Tibial artery (tissue), 4 donors: ENCODE measurements around the gene DBNL.
A peak's percentile ranks its signal among the peaks of the same experiment; 100 is the strongest.

Source experiments
- DNase-seq, 2 donors: peaks; one replicate each; pipeline ENCODE4 v3.0.0-alpha.2; 2019
- H3K27ac ChIP-seq, 2 donors: fragments of 200-600 bp; sonication (generic) in 1 of 2; 1 replicate in 1 of 2; 2 replicates in 1 of 2; pipeline ENCODE4 v1.5.1; 2018 to 2019; ENCODE audit warnings: mild to moderate bottlenecking in 1 of 2
- H3K27me3 ChIP-seq, 2 donors: fragments of 200-600 bp; sonication (generic) in 1 of 2; one replicate each; pipeline versions ENCODE4 v1.5.1 to v1.6.0; 2016 to 2019
- H3K36me3 ChIP-seq, 3 donors: fragments of 200-600 bp; sonication (generic) in 2 of 3; one replicate each; pipeline ENCODE4 v1.5.1; 2016 to 2019; ENCODE audit warnings: mild to moderate bottlenecking in 2 of 3
- H3K4me1 ChIP-seq, 4 donors: fragments of 200-600 bp; sonication (generic) in 2 of 4; 1 replicate in 3 of 4; 2 replicates in 1 of 4; pipeline ENCODE4 v1.5.1; 2016 to 2019
- H3K4me3 ChIP-seq, 2 donors: fragments of 200-600 bp; sonication (generic) in 1 of 2; 1 replicate in 1 of 2; 2 replicates in 1 of 2; pipeline ENCODE4 v1.5.1; 2018 to 2019; ENCODE audit warnings: mild to moderate bottlenecking in 2 of 2
- H3K9me3 ChIP-seq, 3 donors: fragments of 200-600 bp; sonication (generic) in 1 of 3; one replicate each; pipeline ENCODE4 v1.5.1; 2016 to 2019
- CTCF ChIP-seq, 2 experiments: fragments of 200-600 bp in 1 of 2; fragments of 450-650 bp in 1 of 2; IDR thresholded peaks; one replicate each; pipeline ENCODE4 v1.5.1; 2017 to 2019; ENCODE audit warnings: antibody characterized with exemption in 2 of 2, mild to moderate bottlenecking in 1 of 2, moderate library complexity in 1 of 2
- intact Hi-C: fragments of 100-400 bp; cut with DNase I; formaldehyde crosslinking; loops from one replicate; pipeline ENCODE4 v1.15.0; 2023; ENCODE audit warnings: low total_unique reads

DBNL gene

GRCh38 chr7:44103923-44104859 is 59.7 kb downstream of the DBNL start, which contains the start of gene AEBP1:
Gene AEBP1 (plus strand): TSS chr7:44104345. CDS start chr7:44104666, 321 bp downstream.
- H3K4me1 ChIP-seq: peaks cover 12 to 99% (median 82%) of the 10 kb centered on the region in 4 donors
- peaks cover 3 to 26% (median 23%) of the 10 kb centered on the region in 3 donors for H3K36me3 ChIP-seq
- no peak for TF ChIP-seq CTCF (IDR thresholded peaks at IDR 0.05)
- H3K4me3 ChIP-seq: peak within 1 kb of the TSS; percentile 52 to 58
- DNase-seq: peak in 1 of 2 donors; percentile 77
- no peaks in the 10 kb centered on the region for H3K9me3 ChIP-seq
- H3K27ac ChIP-seq: peak within 1 kb of the TSS; percentile 98 to 100
- intact Hi-C loops: loop anchor here (2.0 kb wide), 1 partner anchor 21 kb away; the partner anchor contains the start of gene POLM
- H3K27me3 ChIP-seq: no peaks in the 10 kb centered on the region

- Histone ChIP-seq H3K36me3 (peaks cover 8 to 35% (median 33%) of the 10 kb centered on the region in 3 donors), H3K9me3 (no peaks in the 10 kb centered on the region), H3K4me3 (peak overlapping the region; percentile 52 to 58), H3K27me3 (no peaks in the 10 kb centered on the region), H3K4me1 (peaks cover 12 to 99% (median 84%) of the 10 kb centered on the region in 4 donors), H3K27ac (peak overlapping the region; percentile 98 to 100)
- peak; percentile 81 to 93 for DNase-seq
- intact Hi-C loops: loop anchor here (2.0 kb wide), 1 partner anchor 22 kb away; the partner anchor contains the start of gene POLM
- TF ChIP-seq CTCF (IDR thresholded peaks at IDR 0.05): no peak
Observed at GRCh38 chr7:44104860-44105771, 60.6 kb downstream of the DBNL start.

GRCh38 chr7:44105832-44106231 is 61.3 kb downstream of the DBNL start:
- Histone ChIP-seq H3K4me3 (peak overlapping the region; percentile 52 to 58), H3K4me1 (peaks cover 12 to 99% (median 84%) of the 10 kb centered on the region in 4 donors), H3K27ac (peak overlapping the region; percentile 98 to 100), H3K9me3 (no peaks in the 10 kb centered on the region), H3K36me3 (peaks cover 15 to 42% (median 40%) of the 10 kb centered on the region in 3 donors), H3K27me3 (no peaks in the 10 kb centered on the region)
- no peak for DNase-seq
- intact Hi-C loops: loop anchor here (2.0 kb wide), 1 partner anchor 23 kb away; the partner anchor contains the start of gene POLM
- TF ChIP-seq CTCF (IDR thresholded peaks at IDR 0.05): no peak

GRCh38 chr7:44106311-44107065 is 62.0 kb downstream of the DBNL start:
- H3K4me3 ChIP-seq: peak overlapping the region; percentile 52 to 58
- intact Hi-C loops: no loop called here
- no peaks in the 10 kb centered on the region for H3K9me3 ChIP-seq
- peaks cover 21 to 49% (median 46%) of the 10 kb centered on the region in 3 donors for H3K36me3 ChIP-seq
- peaks cover 12 to 99% (median 84%) of the 10 kb centered on the region in 4 donors for H3K4me1 ChIP-seq
- peak overlapping the region; percentile 98 to 100 for H3K27ac ChIP-seq
- TF ChIP-seq CTCF (IDR thresholded peaks at IDR 0.05): no peak
- DNase-seq: no peak
- H3K27me3 ChIP-seq: no peaks in the 10 kb centered on the region
